ENCODE measurements around the gene TFF1.

DNA sequence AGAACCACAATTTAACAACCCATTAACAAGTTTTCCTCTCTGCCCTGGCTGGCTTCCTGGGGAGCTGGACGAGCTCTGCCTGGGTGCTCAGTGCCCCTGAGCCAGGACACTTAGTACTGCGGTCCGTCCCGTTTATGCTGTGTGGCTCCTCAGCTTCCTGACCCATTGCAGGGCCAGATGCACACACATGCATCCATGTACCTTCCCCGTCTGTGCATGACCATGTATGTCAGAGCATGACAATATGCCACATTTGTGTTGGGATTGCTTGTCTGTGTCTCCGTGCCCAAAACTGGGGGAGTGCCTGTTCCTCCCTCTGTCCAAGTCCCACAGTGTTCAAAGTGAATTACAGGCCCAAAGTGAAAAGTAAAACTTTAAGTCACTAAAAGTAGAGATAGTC is 41.4 kb downstream of the TFF1 start:
- TF ChIP-seq, protein P1, sequence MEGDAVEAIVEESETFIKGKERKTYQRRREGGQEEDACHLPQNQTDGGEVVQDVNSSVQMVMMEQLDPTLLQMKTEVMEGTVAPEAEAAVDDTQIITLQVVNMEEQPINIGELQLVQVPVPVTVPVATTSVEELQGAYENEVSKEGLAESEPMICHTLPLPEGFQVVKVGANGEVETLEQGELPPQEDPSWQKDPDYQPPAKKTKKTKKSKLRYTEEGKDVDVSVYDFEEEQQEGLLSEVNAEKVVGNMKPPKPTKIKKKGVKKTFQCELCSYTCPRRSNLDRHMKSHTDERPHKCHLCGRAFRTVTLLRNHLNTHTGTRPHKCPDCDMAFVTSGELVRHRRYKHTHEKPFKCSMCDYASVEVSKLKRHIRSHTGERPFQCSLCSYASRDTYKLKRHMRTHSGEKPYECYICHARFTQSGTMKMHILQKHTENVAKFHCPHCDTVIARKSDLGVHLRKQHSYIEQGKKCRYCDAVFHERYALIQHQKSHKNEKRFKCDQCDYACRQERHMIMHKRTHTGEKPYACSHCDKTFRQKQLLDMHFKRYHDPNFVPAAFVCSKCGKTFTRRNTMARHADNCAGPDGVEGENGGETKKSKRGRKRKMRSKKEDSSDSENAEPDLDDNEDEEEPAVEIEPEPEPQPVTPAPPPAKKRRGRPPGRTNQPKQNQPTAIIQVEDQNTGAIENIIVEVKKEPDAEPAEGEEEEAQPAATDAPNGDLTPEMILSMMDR (IDR thresholded peaks at IDR 0.05), result no peak
- no peak for TF ChIP-seq POLR2AphosphoS5 (IDR thresholded peaks at IDR 0.05)
- TF ChIP-seq POLR2A (IDR thresholded peaks at IDR 0.05), result no peak

Measured in transverse colon (tissue), 4 donors.